HepG2 (cell line): ENCODE measurements around the gene FLAD1. TPM values are rescaled to one million over a fixed set of nuclear protein-coding genes. Genes with fewer than 3 reads are reported as not detected.

Experiments used
- ATAC-seq: fragments of 200-7000 bp; cut with Tn5 transposase; 3 replicates; pipeline ENCODE4 v1.9.1; 2020; ENCODE audit warnings: mild to moderate bottlenecking, moderate library complexity
- BruUV-seq: library from RNA; stranded (reverse); fragments of 400-500 nt; replicated peaks from 2 replicates; lab custom pipeline; 2021; lab: Mats Ljungman, UMichigan
- CTCF ChIA-PET: fragments of 300-600 bp; formaldehyde crosslinking; extraction: SDS; loops from one replicate; lab custom pipeline; 2021; ENCODE audit warnings: low total read pairs, inconsistent platforms, low intra/inter-chr PET ratio; lab: Yijun Ruan, JAX
- POLR2A ChIA-PET: fragments of 350-600 bp; sonication (Branson Sonifier 250); formaldehyde crosslinking; loops from one replicate; lab custom pipeline; 2020; ENCODE audit warnings: antibody characterized with exemption, inconsistent platforms; lab: Yijun Ruan, JAX
- DNase-seq: peaks from one replicate; pipeline ENCODE4 v3.0.0-alpha.2; 2015; ENCODE audit warnings: low spot score
- FAIRE-seq: peaks from 3 replicates; lab custom pipeline; 2011; peaks lifted over from hg19 to GRCh38; lab: Jason Lieb, UNC
- H2AFZ ChIP-seq: one replicate; pipeline ENCODE4 v1.6.1; 2011; ENCODE audit warnings: low read length, inconsistent platforms
- H3K27ac ChIP-seq: fragments of 300-600 bp; 3 replicates; pipeline ENCODE4 v1.8.0; 2011; ENCODE audit warnings: mixed run types, mild to moderate bottlenecking, mixed read lengths, low read length, inconsistent platforms; ENCODE audit not compliant: insufficient read depth; ENCODE audit errors: extremely low read length
- H3K27me3 ChIP-seq, 2 experiments: fragments of 200-600 bp in 1 of 2; 2 replicates in 1 of 2; 3 replicates in 1 of 2; pipeline versions ENCODE4 v1.6.0 to v1.8.0; 2011; ENCODE audit warnings: low read length in 2 of 2, mild to moderate bottlenecking in 2 of 2, moderate library complexity in 2 of 2, inconsistent platforms in 1 of 2; ENCODE audit not compliant: insufficient read depth in 2 of 2, control insufficient read depth in 1 of 2
- H3K36me3 ChIP-seq, 2 experiments: fragments of 200-600 bp in 1 of 2; replicated peaks in 1 of 2; 2 replicates in 1 of 2; 3 replicates in 1 of 2; pipeline versions ENCODE4 v1.5.1 to v1.8.0; 2011; ENCODE audit warnings: low read length in 2 of 2, inconsistent platforms in 1 of 2; ENCODE audit not compliant: insufficient read depth in 2 of 2, control insufficient read depth in 1 of 2
- H3K4me1 ChIP-seq: 2 replicates; pipeline ENCODE4 v1.5.1; 2012; ENCODE audit warnings: low read length, inconsistent platforms; ENCODE audit not compliant: insufficient read depth
- H3K4me2 ChIP-seq: 2 replicates; pipeline ENCODE4 v1.6.0; 2011; ENCODE audit warnings: low read depth, low read length, inconsistent platforms
- H3K4me3 ChIP-seq, 3 experiments: fragments of 200-600 bp in 1 of 3; sonication (generic), shearing (Covaris generic) in 1 of 3; replicated peaks in 1 of 3; 2 replicates each; pipeline ENCODE4 v1.5.1; 2011 to 2016; ENCODE audit warnings: low read length in 3 of 3, inconsistent platforms in 2 of 3, low read depth in 2 of 3, mild to moderate bottlenecking in 2 of 3, control low read depth in 1 of 3, mixed read lengths in 1 of 3; ENCODE audit not compliant: insufficient read depth in 1 of 3
- H3K79me2 ChIP-seq: one replicate; pipeline ENCODE4 v1.6.1; 2011; ENCODE audit warnings: low read length, inconsistent platforms; ENCODE audit not compliant: insufficient read depth
- H3K9ac ChIP-seq: 2 replicates; pipeline ENCODE4 v1.6.0; 2011; ENCODE audit warnings: mild to moderate bottlenecking, low read depth, low read length, inconsistent platforms; ENCODE audit not compliant: insufficient read depth
- H3K9me3 ChIP-seq: 2 replicates; pipeline ENCODE4 v1.5.1; 2012; ENCODE audit warnings: mild to moderate bottlenecking, low read length
- H4K20me1 ChIP-seq: 2 replicates; pipeline ENCODE4 v1.6.0; 2011; ENCODE audit warnings: inconsistent platforms, mild to moderate bottlenecking, low read length, moderate library complexity; ENCODE audit not compliant: insufficient read depth
- FOSL1 ChIP-seq: sonication (generic); formaldehyde crosslinking; IDR thresholded peaks from 2 replicates; pipeline ENCODE4 v1.9.0; 2021; ENCODE audit warnings: missing genetic modification reagents, borderline replicate concordance
- HOXA3 ChIP-seq: sonication (generic); formaldehyde crosslinking; IDR thresholded peaks from 2 replicates; pipeline ENCODE4 v1.5.0; 2020; ENCODE audit warnings: missing genetic modification reagents
- KLF13 ChIP-seq: sonication (generic); formaldehyde crosslinking; IDR thresholded peaks from 2 replicates; pipeline ENCODE4 v1.4.0; 2020; ENCODE audit warnings: mild to moderate bottlenecking, missing genetic modification reagents
- MEIS1 ChIP-seq: sonication (generic); formaldehyde crosslinking; IDR thresholded peaks from 2 replicates; pipeline ENCODE4 v1.9.0; 2021; ENCODE audit warnings: mild to moderate bottlenecking, missing genetic modification reagents, moderate library complexity, borderline replicate concordance
- NFYB ChIP-seq: sonication (generic); formaldehyde crosslinking; IDR thresholded peaks from 2 replicates; pipeline ENCODE4 v1.4.0; 2020; ENCODE audit warnings: missing genetic modification reagents
- NPAS2 ChIP-seq: sonication (generic); formaldehyde crosslinking; IDR thresholded peaks from 2 replicates; pipeline ENCODE4 v1.8.0; 2022; ENCODE audit warnings: mild to moderate bottlenecking, missing genetic modification reagents, borderline replicate concordance
- TEAD3 ChIP-seq: optimal IDR thresholded peaks from 2 replicates; pipeline ENCODE3; 2016; ENCODE audit warnings: borderline replicate concordance
- YEATS4 ChIP-seq: sonication (generic); formaldehyde crosslinking; IDR thresholded peaks from 2 replicates; pipeline ENCODE4 v1.4.0; 2020; ENCODE audit warnings: missing genetic modification reagents, borderline replicate concordance
- ZNF33B ChIP-seq: sonication (generic); formaldehyde crosslinking; IDR thresholded peaks from 2 replicates; pipeline ENCODE4 v1.5.1; 2020; ENCODE audit warnings: mild to moderate bottlenecking, missing genetic modification reagents
- ZNF44 ChIP-seq: sonication (generic); formaldehyde crosslinking; IDR thresholded peaks from 2 replicates; pipeline ENCODE4 v1.5.1; 2020; ENCODE audit warnings: mild to moderate bottlenecking, missing genetic modification reagents
- ZNF619 ChIP-seq: sonication (generic); formaldehyde crosslinking; IDR thresholded peaks from 2 replicates; pipeline ENCODE4 v1.4.0; 2020; ENCODE audit warnings: mild to moderate bottlenecking, missing genetic modification reagents
- ZNF781 ChIP-seq: sonication (generic); formaldehyde crosslinking; IDR thresholded peaks from 2 replicates; pipeline ENCODE4 v1.5.1; 2020; ENCODE audit warnings: borderline replicate concordance, mild to moderate bottlenecking, missing genetic modification reagents; ENCODE audit errors: not compliant biosample characterization
- WGBS: methylation state at CpG from one replicate; pipeline ENCODE4 v1.1.6; 2017; ENCODE audit warnings: low lambda C conversion rate; 5-methylcytosine and 5-hydroxymethylcytosine counted together
- in situ Hi-C: cut with HindIII; loops from 2 replicates; pipeline ENCODE4 v1.10.0; 2017; ENCODE audit warnings: low pct_unique_long_range_greater_than_20kb; ENCODE audit not compliant: extremely low pct_ligation_motif_present
- intact Hi-C: fragments of 100-400 bp; cut with micrococcal nuclease; formaldehyde crosslinking; loops from one replicate; pipeline ENCODE4 v1.10.0; 2022; ENCODE audit not compliant: unreplicated experiment
- polyA plus RNA-seq, 8 experiments: library from polyadenylated mRNA; depleted of rRNA in 3 of 8; stranded (reverse) in 7 of 8; unstranded in 1 of 8; fragments of >200 nt; fragmentation: Illumina TruSeq in 4 of 8; extraction: Trizol in 4 of 8; gene quantifications; 2 replicates each; pipeline versions ENCODE4 v1.2.1 to v1.2.3, GENCODE V29; 2011 to 2016; ENCODE audit warnings: low read depth in 4 of 8, missing spikeins in 1 of 8, mixed read lengths in 1 of 8; ENCODE audit not compliant: insufficient read depth in 1 of 8
- total RNA-seq, 5 experiments: library from RNA; depleted of rRNA; stranded (reverse); fragments of >200 nt; fragmentation: Illumina TruSeq; extraction: Trizol; gene quantifications; 2 replicates each; pipeline ENCODE4 v1.2.3, GENCODE V29; 2016; ENCODE audit warnings: low read depth in 1 of 5
- TF ChIP-seq, protein P1 (sequence below), 2 experiments: fragments of 450-650 bp in 1 of 2; sonication (generic) in 1 of 2; formaldehyde crosslinking in 1 of 2; IDR thresholded peaks; 2 replicates each; pipeline versions ENCODE4 v1.6.1 to v1.8.0; 2016 to 2022; ENCODE audit warnings: antibody characterized with exemption in 1 of 2, mild to moderate bottlenecking in 1 of 2, missing genetic modification reagents in 1 of 2
- TF ChIP-seq, protein P2 (sequence below): sonication (generic); formaldehyde crosslinking; IDR thresholded peaks from 2 replicates; pipeline ENCODE4 v1.8.0; 2022; ENCODE audit warnings: missing genetic modification reagents, low read depth, mild to moderate bottlenecking, borderline replicate concordance

Gene FLAD1
- total and polyA plus RNA-seq, 2 of the 13 experiments (the other 11 are each of a cell fraction or from before 2014, with no cell fraction given): 25.9 to 32.8 TPM

DNA sequence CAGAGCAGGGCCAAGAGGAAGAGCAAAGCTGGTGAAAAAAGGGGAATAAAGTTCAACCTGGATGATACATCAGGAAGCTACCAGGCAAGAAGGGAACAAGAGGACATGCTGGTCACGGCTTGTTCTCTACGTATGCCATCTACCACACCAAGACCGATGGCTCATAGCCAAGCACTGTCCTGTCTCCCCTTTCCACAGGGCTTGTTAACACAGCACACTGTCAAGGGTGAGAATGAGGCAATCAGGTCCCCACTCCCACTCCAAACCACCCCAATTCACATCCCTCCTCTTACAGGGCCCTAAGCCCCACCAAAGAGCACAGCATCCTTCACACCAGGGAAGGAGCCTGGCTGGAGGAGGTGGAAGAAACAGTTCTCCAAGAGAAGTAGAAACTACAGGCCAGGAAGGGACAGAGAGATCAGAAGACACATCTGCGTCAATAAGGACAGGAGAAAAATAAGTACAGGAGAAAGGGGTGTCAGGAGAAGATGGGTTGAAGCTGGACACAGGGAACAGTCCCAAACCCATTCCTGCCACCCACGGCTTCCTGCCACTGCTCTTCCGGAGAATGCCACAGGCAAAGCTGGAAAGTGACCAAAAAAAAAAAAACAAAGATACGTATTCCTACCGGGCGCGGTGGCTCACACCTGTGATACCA is 11.7 kb upstream of the FLAD1 start:
- no peaks in the 10 kb centered on the region; a peak in 1 of 5 replicates for H3K27me3 ChIP-seq
- H3K4me2 ChIP-seq: peak overlapping the region; percentile 100
- peak overlapping the region; percentile 100 for H3K27ac ChIP-seq
- H3K79me2 ChIP-seq: peaks cover 59% of the 10 kb centered on the region
- no peak for FAIRE-seq
- no peak for ATAC-seq
- H3K9ac ChIP-seq: peak overlapping the region; percentile 63
- in situ Hi-C loops: no loop called here
- H3K4me1 ChIP-seq: peaks cover 62% of the 10 kb centered on the region
- ChIA-PET POLR2A (interaction anchor here (0.8 to 6.6 kb wide), 23 partner anchors 10 to 155 kb away, joined by 3 to 148 read pairs (median 7); partner anchors contain the start of genes FLAD1, LENEP, PBXIP1 and PMVK), CTCF (no interaction called here)
- WGBS: 82% methylated on average over 10 of the region's 10 CpGs
- DNase-seq: no peak
- H2AFZ ChIP-seq: no peak overlapping the region
- no peaks in the 10 kb centered on the region for H4K20me1 ChIP-seq
- no peaks in the 10 kb centered on the region for H3K9me3 ChIP-seq
- H3K36me3 ChIP-seq: peaks cover 13 to 26% of the 10 kb centered on the region in 2 experiments; a peak in 4 of 5 replicates
- no TSS peak for BruUV-seq
- intact Hi-C loops: no loop called here
- peak overlapping the region in 1 of 3 experiments; percentile 75; a peak in 2 of 6 replicates for H3K4me3 ChIP-seq
- TF ChIP-seq MEIS1 (CRISPR knock-in tag) (no peak), FOSL1 (no peak), NFYB (CRISPR knock-in tag) (no peak), ZNF781 (CRISPR knock-in tag) (peak; percentile 13), NPAS2 (CRISPR knock-in tag) (no peak), YEATS4 (CRISPR knock-in tag) (0 out of 2 replicates have a peak, but pooled peaks have one; percentile 6), ZNF44 (CRISPR knock-in tag) (no peak), HOXA3 (0 out of 2 replicates have a peak, but pooled peaks have one; percentile 17), ZNF619 (CRISPR knock-in tag) (0 out of 2 replicates have a peak, but pooled peaks have one; percentile 44), TEAD3 (CRISPR knock-in tag) (no peak), KLF13 (CRISPR knock-in tag) (no peak), ZNF33B (no peak)
- TF ChIP-seq, protein P1, sequence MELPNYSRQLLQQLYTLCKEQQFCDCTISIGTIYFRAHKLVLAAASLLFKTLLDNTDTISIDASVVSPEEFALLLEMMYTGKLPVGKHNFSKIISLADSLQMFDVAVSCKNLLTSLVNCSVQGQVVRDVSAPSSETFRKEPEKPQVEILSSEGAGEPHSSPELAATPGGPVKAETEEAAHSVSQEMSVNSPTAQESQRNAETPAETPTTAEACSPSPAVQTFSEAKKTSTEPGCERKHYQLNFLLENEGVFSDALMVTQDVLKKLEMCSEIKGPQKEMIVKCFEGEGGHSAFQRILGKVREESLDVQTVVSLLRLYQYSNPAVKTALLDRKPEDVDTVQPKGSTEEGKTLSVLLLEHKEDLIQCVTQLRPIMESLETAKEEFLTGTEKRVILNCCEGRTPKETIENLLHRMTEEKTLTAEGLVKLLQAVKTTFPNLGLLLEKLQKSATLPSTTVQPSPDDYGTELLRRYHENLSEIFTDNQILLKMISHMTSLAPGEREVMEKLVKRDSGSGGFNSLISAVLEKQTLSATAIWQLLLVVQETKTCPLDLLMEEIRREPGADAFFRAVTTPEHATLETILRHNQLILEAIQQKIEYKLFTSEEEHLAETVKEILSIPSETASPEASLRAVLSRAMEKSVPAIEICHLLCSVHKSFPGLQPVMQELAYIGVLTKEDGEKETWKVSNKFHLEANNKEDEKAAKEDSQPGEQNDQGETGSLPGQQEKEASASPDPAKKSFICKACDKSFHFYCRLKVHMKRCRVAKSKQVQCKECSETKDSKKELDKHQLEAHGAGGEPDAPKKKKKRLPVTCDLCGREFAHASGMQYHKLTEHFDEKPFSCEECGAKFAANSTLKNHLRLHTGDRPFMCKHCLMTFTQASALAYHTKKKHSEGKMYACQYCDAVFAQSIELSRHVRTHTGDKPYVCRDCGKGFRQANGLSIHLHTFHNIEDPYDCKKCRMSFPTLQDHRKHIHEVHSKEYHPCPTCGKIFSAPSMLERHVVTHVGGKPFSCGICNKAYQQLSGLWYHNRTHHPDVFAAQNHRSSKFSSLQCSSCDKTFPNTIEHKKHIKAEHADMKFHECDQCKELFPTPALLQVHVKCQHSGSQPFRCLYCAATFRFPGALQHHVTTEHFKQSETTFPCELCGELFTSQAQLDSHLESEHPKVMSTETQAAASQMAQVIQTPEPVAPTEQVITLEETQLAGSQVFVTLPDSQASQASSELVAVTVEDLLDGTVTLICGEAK (IDR thresholded peaks at IDR 0.05): no peak
- TF ChIP-seq, protein P1 (CRISPR knock-in tag; IDR thresholded peaks at IDR 0.05): no peak
- TF ChIP-seq, protein P2, sequence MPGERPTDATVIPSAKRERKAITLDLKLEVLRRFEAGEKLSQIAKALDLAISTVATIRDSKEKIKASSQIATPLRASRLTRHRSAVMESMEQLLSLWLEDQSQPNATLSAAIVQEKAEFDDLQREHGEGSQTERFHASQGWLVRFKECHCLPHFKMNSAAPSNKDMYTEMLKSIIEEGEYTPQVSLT (CRISPR knock-in tag): no peak
